Middle frontal gyrus (tissue), 1 donor: Measurements from ENCODE around the gene UBXN6.
A peak's percentile ranks its signal among the peaks of the same experiment; 100 is the strongest.

Source experiments
- DNase-seq: peaks from one replicate; pipeline ENCODE4 v3.0.0-alpha.2; 2015; ENCODE audit warnings: low spot score; ENCODE audit errors: extremely low spot score

Gene UBXN6

GRCh38 chr19:4409123-4409933 is 48.3 kb downstream of the UBXN6 start:
- DNase-seq, result no peak

- DNase-seq, result no peak
Observed at GRCh38 chr19:4406626-4407025, 51.0 kb downstream of the UBXN6 start.

- DNase-seq, result no peak
Observed at GRCh38 chr19:4405977-4406376, 51.6 kb downstream of the UBXN6 start.

- no peak for DNase-seq
Observed at GRCh38 chr19:4403005-4403761, 54.4 kb downstream of the UBXN6 start.

- DNase-seq, result peak; percentile 100
Observed at GRCh38 chr19:4402171-4403004, 55.2 kb downstream of the UBXN6 start, which contains the start of gene CHAF1A. Gene CHAF1A, plus strand, starts transcription at chr19:4402640. Its CDS starts 123 bp downstream, at chr19:4402763.

GRCh38 chr19:4401769-4402170 is 55.8 kb downstream of the UBXN6 start:
- no peak for DNase-seq

- peak; percentile 90 for DNase-seq
Observed at GRCh38 chr19:4400135-4400936, 57.3 kb downstream of the UBXN6 start, which contains the start of gene SH3GL1. Gene SH3GL1, minus strand, starts transcription at chr19:4400547. Its CDS starts 179 bp downstream, at chr19:4400368.

- no peak for DNase-seq
Observed at GRCh38 chr19:4399812-4400134, 57.8 kb downstream of the UBXN6 start.

GRCh38 chr19:4396949-4397783 is 60.4 kb downstream of the UBXN6 start:
- no peak for DNase-seq
